PC-9 (cell line): ENCODE results near the gene TNC. TPM values are rescaled to one million over a fixed set of nuclear protein-coding genes. Genes with fewer than 3 reads are reported as not detected.

ENCODE experiments used
- BruUV-seq: library from RNA; stranded (reverse); fragments of 400-500 nt; replicated peaks from 2 replicates; lab custom pipeline; 2021; lab: Mats Ljungman, UMichigan
- CTCF ChIA-PET: fragments of 300-600 bp; sonication (Branson Sonifier 250); formaldehyde crosslinking; loops from one replicate; lab custom pipeline; 2022; ENCODE audit warnings: antibody characterized with exemption; lab: Charles Lee
- POLR2A ChIA-PET: fragments of 300-600 bp; sonication (Branson Sonifier 250); formaldehyde crosslinking; loops from one replicate; lab custom pipeline; 2022; ENCODE audit warnings: antibody characterized with exemption; ENCODE audit not compliant: unreplicated experiment; lab: Charles Lee
- DNase-seq, 2 experiments: peaks; one replicate each; pipeline versions ENCODE4 v3.0.0 to v3.0.0-alpha.2; 2015 to 2022; ENCODE audit warnings: mixed read lengths in 1 of 2
- H2AFZ ChIP-seq: fragments of 200-600 bp; sonication (generic); 2 replicates; pipeline ENCODE4 v1.8.1; 2017; ENCODE audit warnings: antibody characterized with exemption
- H3F3A ChIP-seq: fragments of 200-600 bp; sonication (generic); 2 replicates; pipeline ENCODE4 v1.8.1; 2017; ENCODE audit warnings: antibody characterized with exemption, mild to moderate bottlenecking, low read depth; ENCODE audit not compliant: insufficient read depth
- H3K27ac ChIP-seq: fragments of 200-600 bp; sonication (generic); 2 replicates; pipeline ENCODE4 v1.6.1; 2016; ENCODE audit warnings: mixed run types
- H3K27me3 ChIP-seq: fragments of 200-600 bp; sonication (generic); 2 replicates; pipeline ENCODE4 v1.6.1; 2016; ENCODE audit warnings: low read depth, mixed run types; ENCODE audit not compliant: insufficient read depth
- H3K36me3 ChIP-seq: fragments of 200-600 bp; sonication (generic); 2 replicates; pipeline ENCODE4 v1.6.1; 2016; ENCODE audit warnings: low read depth, mixed run types
- H3K4me1 ChIP-seq: fragments of 200-600 bp; sonication (generic); replicated peaks from 2 replicates; pipeline ENCODE4 v1.6.1; 2016; ENCODE audit warnings: mixed run types; ENCODE audit not compliant: insufficient read depth
- H3K4me2 ChIP-seq: fragments of 200-600 bp; sonication (generic); 2 replicates; pipeline ENCODE4 v1.6.1; 2017; ENCODE audit warnings: mixed run types
- H3K4me3 ChIP-seq: fragments of 200-600 bp; sonication (generic); 2 replicates; pipeline ENCODE4 v1.6.1; 2016; ENCODE audit warnings: mixed run types
- H3K79me2 ChIP-seq: fragments of 200-600 bp; sonication (generic); 2 replicates; pipeline ENCODE4 v1.6.1; 2017; ENCODE audit warnings: low read depth, mixed run types
- H3K9me2 ChIP-seq: fragments of 200-600 bp; sonication (generic); 2 replicates; pipeline ENCODE4 v1.8.1; 2017; ENCODE audit warnings: mild to moderate bottlenecking; ENCODE audit not compliant: insufficient read depth
- H3K9me3 ChIP-seq: fragments of 200-600 bp; sonication (generic); 2 replicates; pipeline ENCODE4 v1.8.1; 2016; ENCODE audit warnings: low read depth; ENCODE audit not compliant: insufficient read depth
- H4K20me1 ChIP-seq: fragments of 200-600 bp; sonication (generic); 2 replicates; pipeline ENCODE4 v1.8.1; 2017; ENCODE audit not compliant: insufficient read depth
- EZH2 ChIP-seq: fragments of 200-600 bp; sonication (generic); IDR thresholded peaks from 2 replicates; pipeline ENCODE4 v1.8.0; 2017; ENCODE audit warnings: antibody characterized with exemption, low read depth
- intact Hi-C: fragments of 100-400 bp; cut with micrococcal nuclease; formaldehyde crosslinking; loops from one replicate; pipeline ENCODE4 v1.10.0; 2022; ENCODE audit not compliant: unreplicated experiment
- total RNA-seq: library from RNA; stranded (reverse); gene quantifications from 2 replicates; pipeline ENCODE4 v1.2.3, GENCODE V29; 2021
- TF ChIP-seq, protein P1 (sequence below): fragments of 200-600 bp; sonication (generic); conservative IDR thresholded peaks from 2 replicates; pipeline ENCODE4 v1.6.1; 2017; ENCODE audit warnings: mixed run types, antibody characterized with exemption, mild to moderate bottlenecking, moderate library complexity

TNC gene
- total RNA-seq, 1 experiment from 2014 or later: 1.1 TPM

DNA sequence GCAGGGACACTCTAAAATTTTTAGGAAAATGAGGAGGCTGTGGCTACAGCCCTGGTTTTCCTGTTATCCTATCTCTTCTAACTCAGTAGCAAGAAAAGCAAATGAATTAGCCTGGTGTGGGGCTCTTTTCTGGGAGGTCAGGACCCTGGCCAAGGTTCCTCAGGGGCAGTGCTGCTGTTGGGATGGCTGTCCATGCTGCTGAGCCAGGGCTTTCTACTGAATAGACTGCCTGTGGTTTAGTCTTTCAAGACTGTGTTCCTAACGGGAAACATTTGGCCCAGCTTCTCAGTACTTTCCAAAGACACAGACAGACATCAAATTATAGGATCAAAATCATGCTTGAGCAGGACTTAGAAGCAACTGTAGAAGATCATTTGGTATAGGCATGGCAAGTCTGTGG is 18.1 kb downstream of the TNC start:
- Histone ChIP-seq H3K9me2 (no peaks in the 10 kb centered on the region), H3K79me2 (no peaks in the 10 kb centered on the region), H3K27me3 (no peaks in the 10 kb centered on the region)

DNA sequence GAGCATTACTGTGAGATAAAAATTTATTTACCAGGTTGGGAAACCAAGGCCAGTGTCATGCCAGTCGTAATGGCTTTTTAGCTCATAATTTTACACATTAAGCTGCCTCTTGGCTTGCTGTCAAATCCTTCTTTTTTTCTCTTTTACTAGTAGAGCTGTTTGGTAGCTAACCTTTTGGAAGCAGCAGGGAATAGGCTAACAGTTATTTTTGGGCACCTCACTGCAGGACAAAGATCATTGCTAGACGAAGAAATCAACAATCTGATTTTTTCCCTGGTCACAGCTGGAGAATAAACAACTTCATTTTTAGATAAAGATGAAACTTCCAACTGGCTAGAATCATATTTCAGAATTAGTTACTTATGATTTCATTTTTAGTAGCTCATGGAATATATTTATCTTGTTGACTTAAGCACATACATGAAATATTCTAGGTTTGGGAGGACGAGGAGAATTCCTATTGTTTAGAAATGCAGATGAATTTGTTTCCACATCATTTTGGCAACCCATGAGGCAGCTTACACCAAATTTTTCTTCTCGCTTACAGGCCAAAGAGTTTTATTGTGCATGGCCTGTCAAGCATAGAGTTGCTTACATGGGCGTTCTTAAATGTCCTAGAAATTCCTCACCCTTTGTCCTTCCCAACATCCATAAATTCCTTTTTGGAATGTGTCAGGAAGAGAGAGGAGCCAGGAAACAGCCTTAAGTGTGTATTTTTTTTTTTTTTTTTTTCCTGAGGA is 19.6 kb downstream of the TNC start:
- DNase-seq: no peak
- Histone ChIP-seq H3K27ac (no peak overlapping the region), H3K4me3 (no peak overlapping the region), H3K9me2 (no peaks in the 10 kb centered on the region), H3F3A (no peaks in the 10 kb centered on the region), H3K79me2 (no peaks in the 10 kb centered on the region), H3K4me2 (no peak overlapping the region), H2AFZ (no peak overlapping the region), H3K9me3 (no peaks in the 10 kb centered on the region), H4K20me1 (no peaks in the 10 kb centered on the region), H3K4me1 (no peaks in the 10 kb centered on the region), H3K36me3 (no peaks in the 10 kb centered on the region), H3K27me3 (no peaks in the 10 kb centered on the region)
- CTCF ChIA-PET: no interaction called here
- intact Hi-C loops: no loop called here
- no TSS peak for BruUV-seq
- no peak for TF ChIP-seq EZH2
- TF ChIP-seq, protein P1, sequence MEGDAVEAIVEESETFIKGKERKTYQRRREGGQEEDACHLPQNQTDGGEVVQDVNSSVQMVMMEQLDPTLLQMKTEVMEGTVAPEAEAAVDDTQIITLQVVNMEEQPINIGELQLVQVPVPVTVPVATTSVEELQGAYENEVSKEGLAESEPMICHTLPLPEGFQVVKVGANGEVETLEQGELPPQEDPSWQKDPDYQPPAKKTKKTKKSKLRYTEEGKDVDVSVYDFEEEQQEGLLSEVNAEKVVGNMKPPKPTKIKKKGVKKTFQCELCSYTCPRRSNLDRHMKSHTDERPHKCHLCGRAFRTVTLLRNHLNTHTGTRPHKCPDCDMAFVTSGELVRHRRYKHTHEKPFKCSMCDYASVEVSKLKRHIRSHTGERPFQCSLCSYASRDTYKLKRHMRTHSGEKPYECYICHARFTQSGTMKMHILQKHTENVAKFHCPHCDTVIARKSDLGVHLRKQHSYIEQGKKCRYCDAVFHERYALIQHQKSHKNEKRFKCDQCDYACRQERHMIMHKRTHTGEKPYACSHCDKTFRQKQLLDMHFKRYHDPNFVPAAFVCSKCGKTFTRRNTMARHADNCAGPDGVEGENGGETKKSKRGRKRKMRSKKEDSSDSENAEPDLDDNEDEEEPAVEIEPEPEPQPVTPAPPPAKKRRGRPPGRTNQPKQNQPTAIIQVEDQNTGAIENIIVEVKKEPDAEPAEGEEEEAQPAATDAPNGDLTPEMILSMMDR: no peak
- POLR2A ChIA-PET: no interaction called here

More for the DNA sequence above, 18.1 kb downstream of the TNC start:
- ChIA-PET POLR2A (no interaction called here), CTCF (no interaction called here)
- TF ChIP-seq, protein P1: no peak
- TF ChIP-seq EZH2: no peak
- no peak overlapping the region for H3K27ac ChIP-seq
- H3K9me3 ChIP-seq: peaks cover 5% of the 10 kb centered on the region; the same call in 1 of the 2 replicates
- intact Hi-C loops: no loop called here
- H3K4me3 ChIP-seq: no peak overlapping the region
- no TSS peak for BruUV-seq
- no peak overlapping the region for H2AFZ ChIP-seq
- no peak overlapping the region for H3K4me2 ChIP-seq
- peaks cover 4% of the 10 kb centered on the region; the same call in 1 of the 2 replicates for H3K4me1 ChIP-seq
- DNase-seq: no peak
- H3F3A ChIP-seq: no peaks in the 10 kb centered on the region
- no peaks in the 10 kb centered on the region for H4K20me1 ChIP-seq
- no peaks in the 10 kb centered on the region for H3K36me3 ChIP-seq

DNA sequence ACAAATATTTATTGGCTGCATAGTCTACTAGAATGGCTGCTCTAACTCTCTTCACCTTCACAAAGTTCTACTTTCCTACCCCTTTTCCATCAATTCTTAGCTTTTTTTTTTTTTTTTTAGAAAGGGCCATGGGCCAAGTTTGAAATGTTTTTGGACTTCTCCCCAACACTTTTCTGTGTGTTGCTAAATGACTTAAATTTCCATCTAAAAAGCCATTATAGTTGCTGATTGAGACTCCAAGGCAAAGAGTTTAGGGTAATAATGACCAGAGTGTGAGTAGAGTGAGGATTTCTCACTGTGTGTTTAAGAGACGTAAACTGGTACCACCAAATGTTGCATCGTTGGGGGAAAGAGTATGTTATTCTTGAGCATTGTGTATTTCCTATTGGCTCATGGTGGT is 24.4 kb downstream of the TNC start:
- BruUV-seq: no TSS peak
- Histone ChIP-seq H2AFZ (no peak overlapping the region), H3K4me2 (no peak overlapping the region), H3K27me3 (no peaks in the 10 kb centered on the region), H3K9me2 (no peaks in the 10 kb centered on the region), H4K20me1 (no peaks in the 10 kb centered on the region), H3F3A (no peaks in the 10 kb centered on the region), H3K36me3 (no peaks in the 10 kb centered on the region), H3K9me3 (no peaks in the 10 kb centered on the region), H3K4me1 (no peaks in the 10 kb centered on the region), H3K79me2 (no peaks in the 10 kb centered on the region), H3K4me3 (no peak overlapping the region), H3K27ac (no peak overlapping the region)
- ChIA-PET POLR2A (interaction anchor here (0.7 kb wide), 1 partner anchor 504 kb away, joined by 3 read pairs; no protein-coding TSS in a partner anchor), CTCF (no interaction called here)
- no peak for DNase-seq
- intact Hi-C loops: no loop called here
- TF ChIP-seq EZH2: no peak
- TF ChIP-seq, protein P1: no peak
